KMS-11 (cell line): ENCODE results near the gene IFITM1.
"Not testable (repeated sequence)": the region's sequence is repeated elsewhere in the genome, so short reads cannot be mapped to it uniquely, and the experiment has no call there.

Experiments used
- H2AFZ ChIP-seq: fragments of 200-600 bp; sonication (generic); 2 replicates; pipeline ENCODE4 v1.6.1; 2016; ENCODE audit warnings: antibody characterized with exemption, mixed run types, low read depth
- H3K27ac ChIP-seq: fragments of 200-600 bp; sonication (generic); 2 replicates; pipeline ENCODE4 v1.6.1; 2016; ENCODE audit warnings: mild to moderate bottlenecking, mixed run types
- H3K27me3 ChIP-seq: fragments of 200-600 bp; sonication (generic); 2 replicates; pipeline ENCODE4 v1.6.1; 2017; ENCODE audit warnings: mild to moderate bottlenecking, low read depth, mixed run types, moderate library complexity; ENCODE audit not compliant: insufficient read depth
- H3K36me3 ChIP-seq: fragments of 200-600 bp; sonication (generic); 2 replicates; pipeline ENCODE4 v1.6.1; 2017; ENCODE audit warnings: mild to moderate bottlenecking, mixed run types; ENCODE audit not compliant: insufficient read depth
- H3K4me1 ChIP-seq: fragments of 200-600 bp; sonication (generic); 2 replicates; pipeline ENCODE4 v1.6.1; 2016; ENCODE audit warnings: mild to moderate bottlenecking, low read depth, mixed run types; ENCODE audit not compliant: poor library complexity, severe bottlenecking
- H3K4me2 ChIP-seq: fragments of 200-600 bp; sonication (generic); 2 replicates; pipeline ENCODE4 v1.7.0; 2016; ENCODE audit warnings: mild to moderate bottlenecking, mixed run types
- H3K4me3 ChIP-seq: fragments of 200-600 bp; sonication (generic); IDR thresholded peaks from 2 replicates; pipeline ENCODE4 v1.6.1; 2017; ENCODE audit warnings: low read depth, low read length, mixed read lengths; ENCODE audit not compliant: insufficient read depth
- H3K79me2 ChIP-seq: fragments of 200-600 bp; sonication (generic); 2 replicates; pipeline ENCODE4 v1.6.1; 2016; ENCODE audit warnings: low read depth, mixed run types; ENCODE audit not compliant: insufficient read depth
- H3K9ac ChIP-seq: fragments of 200-600 bp; sonication (generic); 2 replicates; pipeline ENCODE4 v1.6.1; 2016; ENCODE audit warnings: mild to moderate bottlenecking, mixed run types
- H4K20me1 ChIP-seq: fragments of 200-600 bp; sonication (generic); 2 replicates; pipeline ENCODE4 v1.6.1; 2016; ENCODE audit warnings: mild to moderate bottlenecking, mixed run types; ENCODE audit not compliant: insufficient read depth
- CTCF ChIP-seq: fragments of 200-600 bp; sonication (generic); conservative IDR thresholded peaks from 2 replicates; pipeline ENCODE4 v1.6.1; 2017; ENCODE audit warnings: low read depth, mild to moderate bottlenecking, antibody characterized with exemption, low read length, moderate library complexity, mixed read lengths

Gene IFITM1

GRCh38 chr11:304061-304506 lies 9.8 kb upstream of the IFITM1 start:
- TF ChIP-seq CTCF: no peak
- Histone ChIP-seq H3K27ac (no peak overlapping the region), H3K4me2 (no peak overlapping the region), H3K79me2 (no peaks in the 10 kb centered on the region), H2AFZ (no peak overlapping the region), H3K9ac (no peak overlapping the region), H3K27me3 (peaks cover 46% of the 10 kb centered on the region), H3K4me3 (no peak overlapping the region), H3K4me1 (no peaks in the 10 kb centered on the region), H3K36me3 (no peaks in the 10 kb centered on the region), H4K20me1 (no peaks in the 10 kb centered on the region)

GRCh38 chr11:304915-305843 lies 8.7 kb upstream of the IFITM1 start:
- Histone ChIP-seq H3K36me3 (no peaks in the 10 kb centered on the region), H3K4me1 (no peaks in the 10 kb centered on the region), H3K79me2 (no peaks in the 10 kb centered on the region), H3K27me3 (peaks cover 50% of the 10 kb centered on the region), H3K4me2 (no peak overlapping the region), H3K27ac (no peak overlapping the region), H4K20me1 (no peaks in the 10 kb centered on the region), H3K9ac (no peak overlapping the region), H3K4me3 (no peak overlapping the region), H2AFZ (no peak overlapping the region)
- TF ChIP-seq CTCF: peak; percentile 69

- no peaks in the 10 kb centered on the region for H3K79me2 ChIP-seq
- peaks cover 44% of the 10 kb centered on the region for H3K27me3 ChIP-seq
- H3K27ac ChIP-seq: no peak overlapping the region
- H4K20me1 ChIP-seq: no peaks in the 10 kb centered on the region
- H3K36me3 ChIP-seq: no peaks in the 10 kb centered on the region
- TF ChIP-seq CTCF: no peak
- no peak overlapping the region for H3K4me3 ChIP-seq
- no peak overlapping the region for H3K9ac ChIP-seq
- no peaks in the 10 kb centered on the region for H3K4me1 ChIP-seq
- no peak overlapping the region for H3K4me2 ChIP-seq
- H2AFZ ChIP-seq: no peak overlapping the region
Measured at GRCh38 chr11:305844-306211, 8.0 kb upstream of the IFITM1 start.

DNA sequence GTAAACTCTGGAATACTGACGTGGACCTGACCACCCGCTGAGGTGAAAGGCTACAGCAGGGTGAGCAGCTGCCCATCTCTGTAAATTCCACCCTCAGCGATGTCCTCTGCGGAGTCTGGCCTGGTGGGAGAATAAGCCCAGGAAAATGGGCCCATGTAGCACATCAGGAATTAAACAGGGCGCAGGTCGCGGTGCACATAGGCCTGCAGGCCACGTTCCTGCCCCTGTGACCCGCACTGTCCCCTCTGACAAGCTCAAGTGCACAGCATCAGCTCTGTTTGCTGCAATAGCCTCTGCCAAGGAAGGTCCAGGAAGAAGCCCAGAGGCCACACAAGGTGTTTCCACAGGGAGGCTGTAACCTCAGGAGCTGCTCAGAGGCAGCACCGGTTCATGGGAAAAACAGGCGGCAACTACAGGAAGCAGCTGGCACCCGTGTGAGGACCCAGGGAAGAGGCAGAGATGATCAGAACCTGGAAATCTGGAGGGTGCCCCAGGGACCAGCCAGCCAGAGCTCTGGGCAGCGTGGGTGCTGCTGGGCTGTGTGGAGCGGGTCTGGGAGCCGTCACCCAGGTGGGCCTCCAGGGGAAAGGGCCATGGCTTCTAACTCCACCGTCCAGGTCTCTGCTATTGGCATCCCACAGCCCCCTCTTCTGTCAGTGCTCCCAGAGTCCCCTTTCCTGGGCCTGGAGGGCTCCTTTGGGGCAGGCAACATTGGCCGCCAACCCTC lies 7.0 kb upstream of the IFITM1 start:
- no peak overlapping the region for H3K4me3 ChIP-seq
- H3K79me2 ChIP-seq: no peaks in the 10 kb centered on the region
- no peaks in the 10 kb centered on the region for H3K36me3 ChIP-seq
- H3K4me2 ChIP-seq: no peak overlapping the region
- H3K27ac ChIP-seq: no peak overlapping the region
- H2AFZ ChIP-seq: no peak overlapping the region
- no peaks in the 10 kb centered on the region for H4K20me1 ChIP-seq
- H3K4me1 ChIP-seq: no peaks in the 10 kb centered on the region
- no peak overlapping the region for H3K9ac ChIP-seq
- peaks cover 42% of the 10 kb centered on the region for H3K27me3 ChIP-seq
- no peak for TF ChIP-seq CTCF

GRCh38 chr11:307766-308708 lies 5.8 kb upstream of the IFITM1 start, which contains the start of gene IFITM2:
Gene IFITM2, plus strand, starts transcription at chr11:307816. Its CDS starts 377 bp downstream, at chr11:308193.
- not testable (repeated sequence) for H3K36me3 ChIP-seq, H3K79me2 ChIP-seq, H3K9ac ChIP-seq, H3K27ac ChIP-seq, H4K20me1 ChIP-seq, H3K4me1 ChIP-seq, H3K4me2 ChIP-seq, H2AFZ ChIP-seq, H3K4me3 ChIP-seq
- H3K27me3 ChIP-seq: peaks cover 48% of the 10 kb centered on the region
